Activated CD4-positive, alpha-beta memory T cell treated with anti-CD3 and anti-CD28 coated beads, Interleukin-2, amount 10 ng/mL, durations not matched to agents 7 days and 5 days (primary cell): ENCODE measurements around the gene BSG. TPM values are rescaled to one million over a fixed set of nuclear protein-coding genes. Genes with fewer than 3 reads are reported as not detected.

Source experiments
- CTCF ChIA-PET: fragments of 350-600 bp; sonication (Branson Sonifier 250); formaldehyde crosslinking; loops from one replicate; lab custom pipeline; 2021; ENCODE audit warnings: antibody characterized with exemption, inconsistent platforms; lab: Charles Lee
- POLR2A ChIA-PET: fragments of 350-600 bp; sonication (Branson Sonifier 250); formaldehyde crosslinking; loops from one replicate; lab custom pipeline; 2021; ENCODE audit warnings: antibody characterized with exemption; lab: Charles Lee
- DNase-seq: peaks from one replicate; pipeline ENCODE4 v3.0.0-alpha.2; 2020
- H3K27ac Mint-ChIP-seq: one replicate; pipeline ENCODE4 v1.8.0; 2021; ENCODE audit warnings: mild to moderate bottlenecking, mixed read lengths
- H3K27me3 Mint-ChIP-seq: one replicate; pipeline ENCODE4 v1.8.0; 2021; ENCODE audit warnings: mixed read lengths
- H3K36me3 Mint-ChIP-seq: one replicate; pipeline ENCODE4 v1.8.0; 2021; ENCODE audit warnings: low read depth, mixed read lengths
- H3K4me1 Mint-ChIP-seq: one replicate; pipeline ENCODE4 v1.8.0; 2021; ENCODE audit warnings: mixed read lengths
- H3K4me3 Mint-ChIP-seq: one replicate; pipeline ENCODE4 v1.8.0; 2021; ENCODE audit warnings: mild to moderate bottlenecking, mixed read lengths
- H3K9me3 Mint-ChIP-seq: one replicate; pipeline ENCODE4 v1.8.0; 2021; ENCODE audit warnings: mixed read lengths
- total RNA-seq, 2 experiments: library from RNA; stranded (reverse); gene quantifications; one replicate each; pipeline ENCODE4 v1.2.3, GENCODE V29; 2021

The BSG gene
- total RNA-seq, 2 experiments from 2014 or later: 255 to 257 TPM

DNA sequence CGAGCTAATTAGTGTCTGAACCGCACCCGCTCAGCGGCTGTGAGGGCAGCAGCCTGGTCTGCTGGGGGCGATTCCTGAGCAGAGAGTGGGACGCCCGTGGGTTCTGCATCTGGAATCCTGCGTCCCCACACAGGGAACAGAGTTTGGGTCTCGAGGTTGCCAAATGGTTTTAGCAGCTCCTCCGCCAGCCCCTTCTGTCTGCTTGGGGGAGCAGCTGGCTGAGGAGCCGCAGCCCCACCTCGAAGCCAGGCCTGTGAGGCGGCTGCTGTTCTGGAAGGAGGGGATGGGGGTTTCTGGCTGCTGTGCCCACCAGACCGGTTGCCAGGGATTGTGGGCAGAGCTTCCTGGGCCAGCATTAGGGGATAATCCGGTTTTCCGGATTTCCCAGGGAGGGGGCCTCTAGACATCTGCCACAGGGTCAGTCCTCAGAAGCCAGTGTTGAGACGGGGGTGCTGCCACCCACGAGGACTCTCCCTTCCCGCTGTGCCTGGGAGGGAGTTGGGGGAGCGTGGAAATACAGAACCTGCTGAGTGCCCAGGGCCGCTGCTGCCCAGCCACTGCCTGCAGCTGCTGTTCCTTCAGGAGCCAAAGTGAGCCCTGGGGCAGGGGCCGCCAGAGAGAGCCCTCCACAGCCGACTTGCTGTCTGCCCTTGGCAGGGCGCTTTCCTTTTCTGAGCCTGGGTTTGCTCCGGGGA lies 38.9 kb upstream of the BSG start:
- Mint-ChIP-seq H3K27me3 (no peaks in the 10 kb centered on the region), H3K4me3 (peak overlapping the region; percentile 75), H3K9me3 (no peaks in the 10 kb centered on the region), H3K36me3 (peaks cover 12% of the 10 kb centered on the region), H3K4me1 (peaks cover 21% of the 10 kb centered on the region), H3K27ac (no peak overlapping the region)
- POLR2A ChIA-PET: interaction anchor here (0.9 to 4.1 kb wide), 7 partner anchors 10 to 78 kb away, joined by 3 to 21 read pairs (median 3); partner anchors contain the start of gene GZMM
- CTCF ChIA-PET: interaction anchor here (1.1 to 6.6 kb wide), 3 partner anchors 22 to 33 kb away, joined by 3 to 59 read pairs (median 25); partner anchors contain the start of gene TPGS1
- DNase-seq: no peak

DNA sequence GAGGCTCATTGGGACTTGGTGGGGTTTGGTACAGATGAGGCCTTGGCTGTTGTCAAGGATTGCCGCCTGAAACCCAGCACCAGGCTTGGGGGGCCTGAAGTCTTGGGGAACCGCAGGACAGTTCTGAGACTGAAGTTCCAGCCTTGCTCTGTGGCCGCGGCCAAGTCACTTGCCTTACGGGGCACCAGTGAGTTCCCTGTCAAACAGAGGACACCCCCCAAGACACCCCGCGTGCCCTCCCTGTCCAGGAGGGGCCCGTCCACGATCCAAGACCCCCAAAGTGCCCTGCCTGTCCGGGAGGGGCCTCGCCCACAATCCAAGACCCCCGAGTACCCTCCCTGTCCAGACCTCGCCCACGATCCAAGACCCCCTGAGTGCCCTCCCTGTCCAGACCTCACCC lies 38.3 kb upstream of the BSG start:
- DNase-seq: no peak
- Mint-ChIP-seq H3K9me3 (no peaks in the 10 kb centered on the region), H3K4me1 (peaks cover 21% of the 10 kb centered on the region), H3K36me3 (peaks cover 12% of the 10 kb centered on the region), H3K27ac (no peak overlapping the region), H3K27me3 (no peaks in the 10 kb centered on the region), H3K4me3 (peak overlapping the region; percentile 75)
- CTCF ChIA-PET: interaction anchor here (3.6 kb wide), 1 partner anchor 28 kb away, joined by 25 read pairs; the partner anchor contains the start of gene TPGS1
- POLR2A ChIA-PET: interaction anchor here (0.9 to 4.1 kb wide), 4 partner anchors 9 to 42 kb away, joined by 3 to 21 read pairs (median 10); partner anchors contain the start of gene GZMM

DNA sequence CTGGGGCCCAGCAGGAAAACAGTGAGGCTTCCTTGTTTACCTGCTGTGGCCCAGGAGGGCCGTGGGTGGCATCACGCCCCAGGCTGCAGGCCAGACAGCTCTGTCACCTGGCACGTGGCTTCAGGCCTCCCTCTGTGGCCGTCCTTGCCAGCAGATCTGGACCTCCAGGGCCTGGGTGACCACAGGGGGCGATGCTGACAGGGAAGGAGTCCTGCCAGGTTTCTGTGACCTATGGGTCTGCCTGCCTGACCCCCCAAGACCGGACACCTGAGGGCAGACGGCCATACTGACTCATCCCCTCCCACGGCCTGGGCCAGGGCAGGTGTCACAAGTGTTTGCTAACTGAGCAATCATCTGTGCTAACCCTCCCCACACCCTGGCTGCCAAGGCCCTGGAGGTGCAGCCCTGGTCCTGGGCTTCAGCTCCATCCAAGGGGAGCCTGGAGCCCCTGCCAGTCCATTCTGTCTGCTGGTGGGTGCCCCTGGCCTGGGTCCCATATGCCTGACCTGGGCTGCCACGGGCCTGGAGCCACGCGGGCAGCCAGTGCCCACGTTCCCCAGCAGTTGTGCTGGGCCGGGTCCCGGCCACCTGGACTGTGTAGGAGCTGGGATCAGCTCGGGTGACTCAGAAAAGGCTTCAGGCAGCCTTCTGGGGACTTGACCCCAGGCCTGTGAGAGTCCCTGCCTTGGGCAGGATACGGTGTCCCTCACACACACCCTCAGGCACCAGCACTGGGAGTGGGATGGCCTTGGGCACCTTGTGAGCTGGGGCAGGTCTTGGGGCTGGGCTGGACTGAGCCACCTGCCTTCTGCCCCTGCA lies 37.2 kb upstream of the BSG start:
- peaks cover 12% of the 10 kb centered on the region for H3K36me3 Mint-ChIP-seq
- H3K27ac Mint-ChIP-seq: peak overlapping the region; percentile 35
- POLR2A ChIA-PET: no interaction called here
- H3K4me3 Mint-ChIP-seq: no peak overlapping the region
- H3K27me3 Mint-ChIP-seq: no peaks in the 10 kb centered on the region
- H3K4me1 Mint-ChIP-seq: peaks cover 18% of the 10 kb centered on the region
- no peak for DNase-seq
- H3K9me3 Mint-ChIP-seq: no peaks in the 10 kb centered on the region
- CTCF ChIA-PET: no interaction called here

DNA sequence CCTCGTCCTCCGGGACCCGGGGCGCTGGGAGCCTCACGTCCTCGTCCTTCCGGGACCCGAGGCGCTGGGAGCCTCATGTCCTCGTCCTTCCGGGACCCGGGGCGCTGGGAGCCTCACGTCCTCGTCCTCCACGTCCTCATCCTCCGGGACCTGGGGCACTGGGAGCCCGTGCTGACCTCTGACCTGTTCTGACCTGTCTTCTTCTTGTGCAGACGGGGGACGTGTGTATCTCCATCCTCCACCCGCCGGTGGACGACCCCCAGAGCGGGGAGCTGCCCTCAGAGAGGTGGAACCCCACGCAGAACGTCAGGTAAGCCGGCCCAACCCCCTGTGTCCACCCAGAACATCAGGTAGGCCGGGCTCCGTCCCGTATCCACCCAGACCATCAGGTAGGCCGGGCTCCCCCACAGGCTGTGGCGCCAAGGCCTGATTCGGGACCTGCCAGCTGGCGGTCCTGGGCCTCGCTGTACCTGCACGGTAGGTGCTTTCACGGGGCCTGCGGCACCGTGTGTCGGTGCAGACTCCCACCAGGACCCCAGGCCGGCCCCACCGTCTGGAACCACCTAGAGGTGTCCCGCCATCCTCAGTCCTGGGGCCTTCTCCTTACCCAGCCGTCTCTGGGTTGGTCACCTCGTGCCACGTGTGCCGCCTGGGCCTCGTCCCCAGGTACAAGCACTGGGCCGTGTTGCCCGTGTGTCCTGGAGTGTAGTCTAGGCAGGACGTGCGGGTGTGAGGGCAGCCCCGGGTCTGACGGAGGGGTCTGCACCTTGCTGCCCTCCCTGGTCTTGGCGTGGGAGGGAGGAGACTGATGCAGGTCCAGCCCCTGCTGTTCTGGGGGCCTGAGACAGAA lies 36.1 kb upstream of the BSG start:
- no peak overlapping the region for H3K27ac Mint-ChIP-seq
- peaks cover 12% of the 10 kb centered on the region for H3K36me3 Mint-ChIP-seq
- POLR2A ChIA-PET: no interaction called here
- H3K9me3 Mint-ChIP-seq: no peaks in the 10 kb centered on the region
- peaks cover 16% of the 10 kb centered on the region for H3K4me1 Mint-ChIP-seq
- no peak for DNase-seq
- CTCF ChIA-PET: no interaction called here
- H3K4me3 Mint-ChIP-seq: no peak overlapping the region
- no peaks in the 10 kb centered on the region for H3K27me3 Mint-ChIP-seq

DNA sequence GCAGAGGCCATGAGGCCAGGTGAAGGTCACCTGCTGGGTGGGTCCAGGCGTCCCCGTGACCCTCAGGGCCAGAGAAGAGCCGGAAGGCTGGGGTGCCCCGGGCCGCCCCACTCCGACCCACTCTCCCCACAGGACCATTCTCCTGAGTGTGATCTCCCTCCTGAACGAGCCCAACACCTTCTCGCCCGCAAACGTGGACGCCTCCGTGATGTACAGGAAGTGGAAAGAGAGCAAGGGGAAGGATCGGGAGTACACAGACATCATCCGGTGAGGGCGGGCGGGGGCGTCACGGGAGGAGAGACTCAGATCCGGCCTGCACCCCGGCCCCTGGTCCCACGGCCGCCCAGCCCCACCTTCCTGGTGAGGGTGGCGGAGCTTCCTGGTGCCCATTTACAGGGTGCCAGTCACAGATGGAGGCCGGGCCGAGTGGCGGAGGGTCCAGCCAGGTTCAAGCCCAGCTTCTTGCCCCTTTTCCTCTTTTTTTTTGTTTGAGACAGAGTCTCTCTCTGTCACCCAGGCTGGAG lies 35.5 kb upstream of the BSG start:
- peaks cover 16% of the 10 kb centered on the region for H3K4me1 Mint-ChIP-seq
- no peaks in the 10 kb centered on the region for H3K9me3 Mint-ChIP-seq
- no peaks in the 10 kb centered on the region for H3K27me3 Mint-ChIP-seq
- ChIA-PET POLR2A (no interaction called here), CTCF (interaction anchor here (0.7 kb wide), 1 partner anchor 26 kb away, joined by 3 read pairs; no protein-coding TSS in a partner anchor)
- no peak overlapping the region for H3K27ac Mint-ChIP-seq
- no peak for DNase-seq
- H3K4me3 Mint-ChIP-seq: no peak overlapping the region
- peaks cover 12% of the 10 kb centered on the region for H3K36me3 Mint-ChIP-seq

DNA sequence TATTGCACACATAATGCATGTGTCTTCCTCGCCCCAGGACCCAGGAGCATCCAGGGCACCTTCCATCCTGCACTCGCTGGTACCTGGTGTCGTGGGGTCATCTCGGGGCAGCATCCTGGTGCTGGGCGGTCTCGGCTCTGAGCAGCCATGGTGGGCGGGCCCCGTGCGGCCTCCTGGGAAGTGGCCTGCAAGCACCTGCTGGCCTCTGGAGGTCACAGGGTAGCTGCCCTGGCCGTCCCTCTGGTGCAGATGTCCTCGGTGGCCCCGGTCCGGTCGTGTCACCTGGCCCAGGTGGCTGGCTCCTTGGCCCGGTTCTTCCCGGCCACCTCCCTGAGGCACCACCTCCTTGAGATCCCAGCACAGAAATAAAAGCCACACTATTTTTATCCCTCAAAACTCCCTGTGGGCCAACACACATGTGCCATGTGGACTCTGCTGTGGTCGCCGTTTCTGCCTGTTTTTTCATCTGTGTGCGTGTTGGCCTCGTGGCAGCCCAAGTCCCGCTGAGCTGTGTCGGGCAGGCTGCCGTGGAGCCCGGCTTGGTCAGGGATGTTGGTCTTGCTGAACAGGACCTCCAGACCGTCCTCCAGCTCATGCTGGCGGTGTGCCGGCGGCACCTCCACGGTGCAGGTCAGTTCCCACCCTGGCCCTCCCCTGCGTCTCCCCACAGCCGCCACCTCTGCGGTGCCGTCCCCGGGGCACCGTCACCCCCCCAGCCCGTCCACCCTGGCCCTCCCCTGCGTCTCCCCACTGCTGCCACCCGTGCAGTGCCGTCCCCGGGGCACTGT lies 33.6 kb upstream of the BSG start:
- H3K27ac Mint-ChIP-seq: no peak overlapping the region
- CTCF ChIA-PET: no interaction called here
- H3K4me1 Mint-ChIP-seq: peaks cover 15% of the 10 kb centered on the region
- no peak overlapping the region for H3K4me3 Mint-ChIP-seq
- no peaks in the 10 kb centered on the region for H3K9me3 Mint-ChIP-seq
- peaks cover 12% of the 10 kb centered on the region for H3K36me3 Mint-ChIP-seq
- DNase-seq: no peak
- no peaks in the 10 kb centered on the region for H3K27me3 Mint-ChIP-seq
- POLR2A ChIA-PET: no interaction called here

DNA sequence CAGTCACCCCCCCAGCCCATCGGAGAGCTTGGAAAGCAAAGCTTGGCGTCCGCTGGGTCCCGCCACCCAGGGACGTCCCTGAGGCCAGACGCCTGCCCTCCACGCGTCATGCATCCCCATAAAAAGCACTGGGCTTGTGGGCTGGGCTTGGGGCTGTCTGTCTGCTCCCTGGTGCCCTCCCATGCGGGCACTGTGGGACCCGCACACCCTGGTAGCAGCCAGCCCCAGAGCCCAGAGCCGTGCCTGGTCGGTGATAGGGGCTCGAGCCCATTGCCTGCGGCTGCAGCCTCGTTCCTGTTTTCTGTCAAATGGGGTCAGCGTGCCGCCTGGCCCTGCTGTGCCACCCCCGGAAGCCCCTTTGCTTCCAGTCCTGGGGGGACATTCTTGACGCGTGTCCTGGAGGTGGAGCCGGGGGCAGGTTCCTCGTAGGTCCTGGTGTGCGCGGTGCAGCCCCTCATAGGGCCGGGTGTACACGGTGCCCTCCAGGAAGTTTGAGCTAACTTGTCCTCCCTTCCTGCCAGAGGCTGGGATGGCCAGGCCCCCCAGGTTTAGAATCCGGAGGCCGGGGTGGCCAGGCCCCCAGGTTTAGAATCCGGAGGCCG lies 32.9 kb upstream of the BSG start:
- Mint-ChIP-seq H3K4me3 (no peak overlapping the region), H3K9me3 (no peaks in the 10 kb centered on the region), H3K27ac (no peak overlapping the region), H3K27me3 (no peaks in the 10 kb centered on the region), H3K36me3 (peaks cover 12% of the 10 kb centered on the region), H3K4me1 (peaks cover 17% of the 10 kb centered on the region)
- POLR2A ChIA-PET: no interaction called here
- CTCF ChIA-PET: no interaction called here
- DNase-seq: no peak

DNA sequence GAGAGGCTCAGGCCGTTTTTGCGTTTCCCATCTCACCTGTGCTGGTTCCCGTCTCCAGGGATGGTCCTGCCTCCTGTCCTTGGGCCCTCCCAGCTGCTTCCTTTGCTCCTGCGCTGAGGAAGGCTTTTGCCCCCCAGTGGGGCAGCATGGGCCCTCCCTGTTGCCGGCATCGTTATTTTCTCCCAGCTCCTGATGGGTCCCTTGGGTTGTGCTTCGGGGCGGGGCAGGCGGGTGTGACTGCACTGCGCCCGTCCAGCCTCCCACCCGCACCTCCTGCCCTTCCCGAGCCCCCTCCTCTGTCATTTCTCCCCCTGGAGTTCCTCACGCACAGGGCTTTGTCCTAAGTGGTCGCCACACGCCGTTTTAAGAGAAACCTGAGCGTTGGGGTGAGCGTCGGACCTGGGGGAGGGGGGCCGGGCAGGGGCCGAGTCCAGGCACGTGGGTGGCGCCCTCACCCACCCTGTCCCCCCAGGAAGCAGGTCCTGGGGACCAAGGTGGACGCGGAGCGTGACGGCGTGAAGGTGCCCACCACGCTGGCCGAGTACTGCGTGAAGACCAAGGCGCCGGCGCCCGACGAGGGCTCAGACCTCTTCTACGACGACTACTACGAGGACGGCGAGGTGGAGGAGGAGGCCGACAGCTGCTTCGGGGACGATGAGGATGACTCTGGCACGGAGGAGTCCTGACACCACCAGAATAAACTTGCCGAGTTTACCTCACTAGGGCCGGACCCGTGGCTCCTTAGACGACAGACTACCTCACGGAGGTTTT lies 31.3 kb upstream of the BSG start:
- Mint-ChIP-seq H3K4me1 (peaks cover 21% of the 10 kb centered on the region), H3K27me3 (no peaks in the 10 kb centered on the region), H3K9me3 (no peaks in the 10 kb centered on the region), H3K36me3 (peaks cover 11% of the 10 kb centered on the region), H3K4me3 (no peak overlapping the region), H3K27ac (no peak overlapping the region)
- ChIA-PET CTCF (no interaction called here), POLR2A (no interaction called here)
- DNase-seq: no peak

DNA sequence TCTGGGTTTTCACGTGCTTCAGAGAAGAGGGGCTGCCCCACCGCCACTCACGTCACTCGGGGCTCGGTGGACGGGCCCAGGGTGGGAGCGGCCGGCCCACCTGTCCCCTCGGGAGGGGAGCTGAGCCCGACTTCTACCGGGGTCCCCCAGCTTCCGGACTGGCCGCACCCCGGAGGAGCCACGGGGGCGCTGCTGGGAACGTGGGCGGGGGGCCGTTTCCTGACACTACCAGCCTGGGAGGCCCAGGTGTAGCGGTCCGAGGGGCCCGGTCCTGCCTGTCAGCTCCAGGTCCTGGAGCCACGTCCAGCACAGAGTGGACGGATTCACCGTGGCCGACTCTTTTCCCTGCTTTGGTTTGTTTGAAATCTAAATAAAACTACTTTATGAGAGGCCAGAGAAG lies 30.7 kb upstream of the BSG start:
- H3K9me3 Mint-ChIP-seq: no peaks in the 10 kb centered on the region
- CTCF ChIA-PET: interaction anchor here (2.4 kb wide), 1 partner anchor 31 kb away, joined by 8 read pairs; no protein-coding TSS in a partner anchor
- DNase-seq: no peak
- no peak overlapping the region for H3K27ac Mint-ChIP-seq
- H3K4me3 Mint-ChIP-seq: no peak overlapping the region
- no peaks in the 10 kb centered on the region for H3K27me3 Mint-ChIP-seq
- H3K4me1 Mint-ChIP-seq: peaks cover 21% of the 10 kb centered on the region
- peaks cover 9% of the 10 kb centered on the region for H3K36me3 Mint-ChIP-seq
- POLR2A ChIA-PET: interaction anchor here (3.2 kb wide), 1 partner anchor 10 kb away, joined by 21 read pairs; the partner anchor contains the start of gene CDC34

DNA sequence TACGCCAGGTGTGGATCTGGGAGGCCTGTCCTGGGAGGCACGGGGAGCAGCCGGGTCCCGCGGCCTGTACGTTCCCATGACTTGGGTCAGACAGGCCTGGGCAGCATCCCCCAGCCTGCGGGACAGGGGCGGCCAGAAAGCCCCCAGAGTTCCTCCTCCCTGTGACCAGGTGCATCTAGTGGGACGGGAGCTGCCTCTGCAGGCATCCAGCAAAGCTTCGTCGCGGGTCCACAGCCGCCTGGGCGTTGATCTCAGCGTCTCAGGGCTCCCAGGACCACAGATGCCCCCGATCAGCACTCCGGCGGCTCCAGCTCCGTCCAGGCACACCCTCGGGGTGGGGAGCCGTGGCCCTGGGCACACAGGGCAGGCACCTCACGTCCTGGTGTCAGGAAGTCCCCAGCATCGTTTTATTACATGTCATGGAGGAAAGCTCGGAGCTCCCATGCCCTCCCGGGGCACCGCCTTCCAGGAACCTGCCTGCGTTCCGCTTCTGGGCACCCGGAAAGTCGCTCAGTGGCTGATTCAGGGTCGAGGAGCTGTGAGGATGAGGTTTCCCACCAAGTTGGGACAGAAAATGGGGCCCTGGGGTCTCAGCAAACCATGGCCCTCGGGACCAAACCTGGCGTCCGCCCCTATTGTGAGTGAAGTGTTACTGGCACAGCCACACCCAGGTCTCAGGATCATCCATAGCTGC lies 30.1 kb upstream of the BSG start:
- DNase-seq: no peak
- H3K27me3 Mint-ChIP-seq: no peaks in the 10 kb centered on the region
- no peaks in the 10 kb centered on the region for H3K9me3 Mint-ChIP-seq
- H3K4me1 Mint-ChIP-seq: peaks cover 21% of the 10 kb centered on the region
- CTCF ChIA-PET: interaction anchor here (0.6 to 2.4 kb wide), 3 partner anchors 10 to 1297 kb away, joined by 3 to 8 read pairs (median 3); no protein-coding TSS in a partner anchor
- POLR2A ChIA-PET: interaction anchor here (3.2 kb wide), 1 partner anchor 10 kb away, joined by 21 read pairs; the partner anchor contains the start of gene CDC34
- no peak overlapping the region for H3K4me3 Mint-ChIP-seq
- no peak overlapping the region for H3K27ac Mint-ChIP-seq
- peaks cover 6% of the 10 kb centered on the region for H3K36me3 Mint-ChIP-seq
